ENCODE measurements around the gene NET1.

The NET1 gene

GRCh38 chr10:5490698-5491464 lies 78.5 kb downstream of the NET1 start:
- H3K36me3 Mint-ChIP-seq: no peaks in the 10 kb centered on the region
- no peak overlapping the region for H3K27ac Mint-ChIP-seq
- H3K9me3 Mint-ChIP-seq: peaks cover 3% of the 10 kb centered on the region
- peaks cover 30% of the 10 kb centered on the region for H3K27me3 Mint-ChIP-seq
- peak overlapping the region; percentile 18 for H3K4me3 Mint-ChIP-seq
- peak; percentile 73 for ATAC-seq
- peaks cover 24% of the 10 kb centered on the region for H3K4me1 Mint-ChIP-seq

DNA sequence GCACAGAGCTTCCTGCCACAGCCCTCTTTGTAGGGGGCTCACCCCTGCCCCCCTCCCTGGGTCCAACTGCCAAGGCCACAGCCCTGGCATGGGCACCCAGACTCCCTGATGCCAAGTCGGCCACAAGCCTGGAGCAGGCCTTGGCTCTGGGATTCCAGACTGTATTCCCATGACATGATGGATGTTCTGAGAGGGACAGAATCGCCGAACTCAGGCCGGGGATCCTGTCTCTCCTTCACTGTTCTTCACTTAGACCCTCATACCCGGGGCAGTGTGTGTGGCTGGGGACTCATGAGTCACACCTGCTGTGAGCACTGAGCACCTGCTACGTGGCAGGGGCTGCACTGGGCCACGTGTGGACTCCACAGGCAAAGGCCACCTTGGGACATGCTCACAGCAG lies 79.1 kb downstream of the NET1 start:
- Mint-ChIP-seq H3K27me3 (peaks cover 24% of the 10 kb centered on the region), H3K36me3 (no peaks in the 10 kb centered on the region), H3K4me1 (peaks cover 24% of the 10 kb centered on the region), H3K4me3 (no peak overlapping the region), H3K9me3 (peaks cover 3% of the 10 kb centered on the region), H3K27ac (no peak overlapping the region)
- no peak for ATAC-seq

- H3K4me1 Mint-ChIP-seq: peaks cover 24% of the 10 kb centered on the region
- no peaks in the 10 kb centered on the region for H3K36me3 Mint-ChIP-seq
- peaks cover 3% of the 10 kb centered on the region for H3K9me3 Mint-ChIP-seq
- peaks cover 15% of the 10 kb centered on the region for H3K27me3 Mint-ChIP-seq
- no peak for ATAC-seq
- no peak overlapping the region for H3K4me3 Mint-ChIP-seq
- H3K27ac Mint-ChIP-seq: no peak overlapping the region
Observed at GRCh38 chr10:5492322-5492855, 80.0 kb downstream of the NET1 start.

DNA sequence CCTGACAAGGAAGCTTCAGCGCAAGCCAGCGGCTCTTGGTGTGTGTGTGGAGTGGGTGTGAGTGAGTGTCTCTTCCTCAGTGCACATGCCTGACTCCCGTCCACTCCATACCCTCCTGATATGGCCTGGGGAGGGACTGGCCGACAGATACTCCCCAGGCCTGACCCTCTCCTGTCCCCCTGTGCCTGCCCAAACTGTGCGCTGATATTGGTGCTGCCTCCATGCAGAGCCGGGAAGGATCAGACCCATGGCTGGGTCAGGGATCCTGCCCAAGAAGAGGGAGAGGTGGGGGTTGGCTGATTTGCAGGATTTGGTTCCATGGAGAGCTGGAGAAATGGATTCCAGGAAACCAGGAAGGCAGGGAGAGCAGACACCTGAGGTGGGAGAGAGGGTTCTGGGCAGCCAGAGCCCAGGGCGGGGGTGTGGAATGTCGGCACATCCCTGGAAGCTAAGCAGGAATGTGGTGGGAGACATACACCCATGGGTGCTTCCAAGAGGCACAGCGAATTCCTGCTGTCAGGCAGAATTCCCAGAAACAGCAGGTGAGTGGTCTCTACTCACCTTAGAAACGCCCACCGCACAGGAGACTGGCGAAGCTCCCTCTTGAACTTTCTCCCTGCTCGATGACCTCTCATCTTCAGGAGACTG lies 80.7 kb downstream of the NET1 start:
- Mint-ChIP-seq H3K27ac (no peak overlapping the region), H3K36me3 (no peaks in the 10 kb centered on the region), H3K4me1 (peaks cover 24% of the 10 kb centered on the region), H3K27me3 (peaks cover 9% of the 10 kb centered on the region), H3K9me3 (peaks cover 3% of the 10 kb centered on the region), H3K4me3 (no peak overlapping the region)
- ATAC-seq: no peak

GRCh38 chr10:5493691-5494090 lies 81.3 kb downstream of the NET1 start:
- ATAC-seq: no peak
- peaks cover 3% of the 10 kb centered on the region for H3K9me3 Mint-ChIP-seq
- no peaks in the 10 kb centered on the region for H3K36me3 Mint-ChIP-seq
- H3K4me3 Mint-ChIP-seq: no peak overlapping the region
- H3K27me3 Mint-ChIP-seq: peaks cover 2% of the 10 kb centered on the region
- peaks cover 24% of the 10 kb centered on the region for H3K4me1 Mint-ChIP-seq
- H3K27ac Mint-ChIP-seq: no peak overlapping the region

DNA sequence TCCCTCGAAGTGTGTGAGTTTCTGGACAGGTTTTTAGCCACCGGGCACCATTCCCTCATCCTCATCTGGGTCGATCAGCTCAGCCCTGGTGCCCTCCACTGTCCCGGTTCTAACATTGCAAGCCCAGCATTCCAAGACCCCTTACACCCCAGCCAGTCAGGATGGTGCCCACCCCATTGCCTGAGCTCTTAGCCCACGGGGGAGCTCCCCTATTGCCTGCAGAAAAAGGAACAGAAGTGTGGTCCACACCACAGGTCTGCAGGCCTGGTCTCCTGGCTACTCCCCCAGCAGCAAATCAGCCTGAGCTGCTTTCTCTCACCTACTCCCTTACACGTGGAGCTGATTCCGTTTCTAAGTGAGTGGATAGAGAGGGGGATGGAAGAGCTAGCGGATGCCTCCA lies 82.3 kb downstream of the NET1 start:
- Mint-ChIP-seq H3K9me3 (peaks cover 3% of the 10 kb centered on the region), H3K4me1 (peaks cover 22% of the 10 kb centered on the region), H3K36me3 (no peaks in the 10 kb centered on the region), H3K27me3 (no peaks in the 10 kb centered on the region), H3K27ac (no peak overlapping the region), H3K4me3 (no peak overlapping the region)
- ATAC-seq: no peak

DNA sequence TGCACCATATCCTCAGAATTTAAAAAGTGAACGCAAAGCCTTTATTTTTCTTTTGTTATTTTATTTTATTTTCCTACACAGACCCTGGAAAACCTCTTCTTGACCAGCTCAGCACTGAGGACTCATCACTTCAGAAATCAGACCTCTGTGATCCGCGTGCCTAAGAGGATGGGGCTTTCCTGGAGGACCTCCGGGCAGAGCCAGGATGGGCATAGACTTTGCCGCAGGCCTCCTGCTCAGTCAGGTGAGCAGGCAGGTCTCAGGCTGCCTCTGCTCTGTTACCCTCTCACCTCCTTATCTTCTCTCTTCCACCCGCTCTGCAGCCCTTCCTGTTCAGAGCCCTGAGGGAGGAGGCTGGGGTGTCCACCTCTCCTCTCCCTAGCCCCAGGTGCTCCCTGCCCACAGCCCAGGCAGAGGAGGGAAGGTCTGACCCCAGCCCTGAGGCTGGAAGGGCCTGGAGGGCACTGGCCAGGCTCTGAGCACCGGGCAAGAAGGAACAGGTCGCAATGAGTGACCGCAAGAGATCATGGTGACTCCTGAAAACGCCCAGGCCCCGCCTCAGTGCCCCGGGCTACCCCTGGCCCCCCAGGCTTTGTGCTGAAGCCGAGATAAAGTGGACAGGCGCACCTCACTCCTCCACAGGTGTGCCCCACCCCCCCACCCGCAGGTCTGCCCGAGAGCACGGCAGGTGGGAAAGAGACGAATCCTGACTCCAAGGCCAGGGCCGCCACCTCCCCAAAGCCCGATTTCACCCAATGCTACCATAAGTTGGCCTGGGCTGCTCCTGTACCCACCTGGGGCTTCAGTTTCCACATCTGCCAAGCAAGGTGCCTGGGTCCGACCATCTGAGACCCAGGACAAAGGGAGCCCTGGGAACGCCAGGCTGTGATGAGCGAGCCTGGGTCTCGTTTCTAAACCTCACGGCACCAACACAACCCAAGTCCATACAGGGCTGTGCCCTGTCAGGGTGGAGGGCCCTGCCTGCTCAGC lies 84.2 kb downstream of the NET1 start:
- Mint-ChIP-seq H3K4me3 (no peak overlapping the region), H3K36me3 (no peaks in the 10 kb centered on the region), H3K27ac (no peak overlapping the region), H3K4me1 (peaks cover 2% of the 10 kb centered on the region), H3K9me3 (peaks cover 3% of the 10 kb centered on the region), H3K27me3 (peaks cover 9% of the 10 kb centered on the region)
- ATAC-seq: no peak

GRCh38 chr10:5497289-5497688 lies 84.9 kb downstream of the NET1 start:
- no peak for ATAC-seq
- no peaks in the 10 kb centered on the region for H3K4me1 Mint-ChIP-seq
- no peak overlapping the region for H3K27ac Mint-ChIP-seq
- peaks cover 3% of the 10 kb centered on the region for H3K9me3 Mint-ChIP-seq
- H3K4me3 Mint-ChIP-seq: no peak overlapping the region
- H3K36me3 Mint-ChIP-seq: no peaks in the 10 kb centered on the region
- peaks cover 9% of the 10 kb centered on the region for H3K27me3 Mint-ChIP-seq

GRCh38 chr10:5497948-5498730 lies 85.8 kb downstream of the NET1 start:
- no peak for ATAC-seq
- no peak overlapping the region for H3K4me3 Mint-ChIP-seq

DNA sequence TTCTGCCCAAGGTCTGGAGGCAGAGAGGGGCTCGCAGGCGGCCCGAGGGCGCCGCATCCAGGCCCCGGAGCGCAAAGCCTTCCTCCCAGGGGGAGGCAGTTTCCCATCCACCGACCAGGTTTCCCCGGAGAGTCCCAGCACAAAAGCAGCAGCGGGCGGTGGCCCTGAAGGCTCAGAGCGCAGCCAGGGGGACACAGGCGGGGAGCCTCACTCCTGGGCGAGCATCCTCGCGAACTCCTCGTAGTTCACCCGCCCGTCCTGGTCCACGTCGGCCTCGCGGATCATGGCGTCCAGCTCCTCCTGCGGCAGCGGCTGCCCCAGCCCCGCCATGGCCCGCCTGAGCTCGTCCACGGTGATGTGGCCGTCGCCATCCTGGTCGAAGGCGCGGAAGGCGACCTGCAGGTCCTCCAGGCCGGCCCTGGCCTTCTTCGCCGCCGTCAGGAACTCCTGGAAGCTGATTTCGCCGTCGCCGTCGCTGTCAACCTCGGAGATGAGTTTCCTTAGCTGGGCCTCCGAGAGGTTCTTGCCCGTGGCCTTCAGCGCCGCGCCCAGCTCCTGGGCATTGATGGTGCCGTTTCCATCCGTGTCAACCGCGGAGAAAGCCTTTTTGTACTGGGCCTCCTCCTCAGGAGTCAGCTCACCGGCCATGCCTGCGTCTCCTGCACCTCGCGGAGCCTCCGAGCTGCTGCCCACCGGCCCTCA lies 86.6 kb downstream of the NET1 start:
- ATAC-seq: no peak
- Mint-ChIP-seq H3K4me1 (no peaks in the 10 kb centered on the region), H3K27ac (no peak overlapping the region), H3K4me3 (no peak overlapping the region), H3K9me3 (no peaks in the 10 kb centered on the region), H3K27me3 (peaks cover 26% of the 10 kb centered on the region), H3K36me3 (no peaks in the 10 kb centered on the region)

More at GRCh38 chr10:5497948-5498730, 85.8 kb downstream of the NET1 start:
- H3K9me3 Mint-ChIP-seq: no peaks in the 10 kb centered on the region
- H3K36me3 Mint-ChIP-seq: no peaks in the 10 kb centered on the region
- no peak overlapping the region for H3K27ac Mint-ChIP-seq
- H3K4me1 Mint-ChIP-seq: no peaks in the 10 kb centered on the region
- peaks cover 18% of the 10 kb centered on the region for H3K27me3 Mint-ChIP-seq

GRCh38 chr10:5499493-5500140 lies 87.3 kb downstream of the NET1 start, which contains the start of gene CALML5:
Gene CALML5 (minus strand): TSS chr10:5499570. CDS start chr10:5499438, 132 bp downstream.
- Mint-ChIP-seq H3K9me3 (no peaks in the 10 kb centered on the region), H3K36me3 (no peaks in the 10 kb centered on the region), H3K4me3 (no peak within 1 kb of the TSS), H3K27me3 (peaks cover 32% of the 10 kb centered on the region), H3K4me1 (no peaks in the 10 kb centered on the region), H3K27ac (no peak within 1 kb of the TSS)
- no peak for ATAC-seq

- Mint-ChIP-seq H3K27me3 (peaks cover 37% of the 10 kb centered on the region), H3K36me3 (no peaks in the 10 kb centered on the region), H3K27ac (no peak overlapping the region), H3K9me3 (no peaks in the 10 kb centered on the region), H3K4me3 (no peak overlapping the region), H3K4me1 (no peaks in the 10 kb centered on the region)
- no peak for ATAC-seq
Observed at GRCh38 chr10:5500162-5500670, 87.9 kb downstream of the NET1 start.

GRCh38 chr10:5500910-5501309 lies 88.6 kb downstream of the NET1 start:
- no peak for ATAC-seq
- Mint-ChIP-seq H3K4me1 (no peaks in the 10 kb centered on the region), H3K36me3 (no peaks in the 10 kb centered on the region), H3K27ac (no peak overlapping the region), H3K9me3 (no peaks in the 10 kb centered on the region), H3K27me3 (peaks cover 44% of the 10 kb centered on the region), H3K4me3 (no peak overlapping the region)
